ENCODE data around the gene RFTN1. TPM values are rescaled to one million over a fixed set of nuclear protein-coding genes. Genes with fewer than 3 reads are reported as not detected.

Gene RFTN1
- total and polyA plus RNA-seq, 2 donors (not counting 1 experiment from before 2014, with no cell fraction given) = 32.4 to 156 TPM

DNA sequence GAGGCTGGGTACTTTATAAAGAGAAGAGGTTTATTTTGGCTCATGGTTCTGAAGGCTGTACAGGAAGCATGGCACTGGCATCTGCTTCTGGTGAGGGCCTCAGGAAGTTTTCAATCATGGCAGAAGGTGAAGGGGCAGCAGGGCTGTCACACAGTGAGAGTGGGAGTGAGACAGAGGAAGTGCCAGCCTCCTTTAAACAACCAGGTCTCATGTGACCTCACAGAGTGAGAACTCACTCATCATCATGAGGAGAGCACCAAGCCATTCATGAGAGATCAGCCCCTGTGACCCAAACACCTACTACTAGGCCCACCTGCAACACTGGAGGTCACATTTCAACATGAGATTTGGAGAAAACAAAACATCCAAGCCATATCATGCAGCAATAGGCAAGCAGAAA is 9.3 kb upstream of the RFTN1 start:
- H3K27me3 Mint-ChIP-seq = no peaks in the 10 kb centered on the region
- H3K4me2 ChIP-seq (replicated peaks; ENCODE audit: low read depth, low read length, poor library complexity, severe bottlenecking) = no peak overlapping the region
- H2AFZ ChIP-seq (ENCODE audit: insufficient read depth, low read depth, low read length, poor library complexity, severe bottlenecking) = no peak overlapping the region
- H3K9ac ChIP-seq (ENCODE audit: low read length) = no peak overlapping the region
- H4K20me1 ChIP-seq (ENCODE audit: control insufficient read depth, insufficient read depth, low read length, poor library complexity, severe bottlenecking) = no peaks in the 10 kb centered on the region
- H3K9me3 Mint-ChIP-seq (ENCODE audit: insufficient read depth) = peaks cover 4% of the 10 kb centered on the region
- peaks cover 10% of the 10 kb centered on the region for H3K79me2 ChIP-seq (ENCODE audit: control insufficient read depth, insufficient read depth, low read length)
- CTCF ChIA-PET = interaction anchor here (1.4 to 5.4 kb wide), 2 partner anchors 232 kb away, joined by 7 to 44 read pairs; no protein-coding TSS in a partner anchor
- no peaks in the 10 kb centered on the region for H3K27me3 ChIP-seq (replicated peaks in 1 of 4; ENCODE audit: control extremely low read depth in 1 of 4, control insufficient read depth in 3 of 4, insufficient read depth in 4 of 4, low read length in 3 of 4)
- peaks cover 64% of the 10 kb centered on the region for H3K4me1 Mint-ChIP-seq
- no peaks in the 10 kb centered on the region for H3K36me3 ChIP-seq (replicated peaks in 1 of 2; ENCODE audit: control extremely low read depth in 1 of 2, control insufficient read depth in 1 of 2, extremely low read depth in 1 of 2, insufficient read depth in 2 of 2, low read length in 1 of 2)
- TF ChIP-seq EZH2 (IDR thresholded peaks at IDR 0.05; ENCODE audit: borderline replicate concordance, insufficient read depth, low read depth, low read length, poor library complexity, severe bottlenecking) (no peak), CTCF (IDR thresholded peaks at IDR 0.05) (no peak)
- H3K27ac ChIP-seq (ENCODE audit: low read length in 2 of 2) = peak overlapping the region in 1 of 2 donors; percentile 38
- intact Hi-C loops (cut with micrococcal nuclease) = no loop called here
- peaks cover 0 to 13% (median 9%) of the 10 kb centered on the region in 3 donors for H3K9me3 ChIP-seq (ENCODE audit: control extremely low read depth in 1 of 3, control insufficient read depth in 2 of 3, insufficient read depth in 1 of 3, low read length in 2 of 3)
- POLR2A ChIA-PET = no interaction called here
- DNase-seq (peak; percentile 48), ATAC-seq (ENCODE audit: low read depth) (peak; percentile 35)
- peaks cover 62 to 64% of the 10 kb centered on the region in 2 donors for H3K4me1 ChIP-seq (ENCODE audit: control insufficient read depth in 2 of 2, insufficient read depth in 2 of 2, low read length in 2 of 2)
- no peak overlapping the region for H3K4me3 ChIP-seq (ENCODE audit: control extremely low read depth in 1 of 5, extremely low read depth in 1 of 5, insufficient read depth in 1 of 5, low read depth in 2 of 5, low read length in 4 of 5)
- peak overlapping the region; percentile 60 for H3K27ac Mint-ChIP-seq
- no peak overlapping the region for H3K4me3 Mint-ChIP-seq

DNA sequence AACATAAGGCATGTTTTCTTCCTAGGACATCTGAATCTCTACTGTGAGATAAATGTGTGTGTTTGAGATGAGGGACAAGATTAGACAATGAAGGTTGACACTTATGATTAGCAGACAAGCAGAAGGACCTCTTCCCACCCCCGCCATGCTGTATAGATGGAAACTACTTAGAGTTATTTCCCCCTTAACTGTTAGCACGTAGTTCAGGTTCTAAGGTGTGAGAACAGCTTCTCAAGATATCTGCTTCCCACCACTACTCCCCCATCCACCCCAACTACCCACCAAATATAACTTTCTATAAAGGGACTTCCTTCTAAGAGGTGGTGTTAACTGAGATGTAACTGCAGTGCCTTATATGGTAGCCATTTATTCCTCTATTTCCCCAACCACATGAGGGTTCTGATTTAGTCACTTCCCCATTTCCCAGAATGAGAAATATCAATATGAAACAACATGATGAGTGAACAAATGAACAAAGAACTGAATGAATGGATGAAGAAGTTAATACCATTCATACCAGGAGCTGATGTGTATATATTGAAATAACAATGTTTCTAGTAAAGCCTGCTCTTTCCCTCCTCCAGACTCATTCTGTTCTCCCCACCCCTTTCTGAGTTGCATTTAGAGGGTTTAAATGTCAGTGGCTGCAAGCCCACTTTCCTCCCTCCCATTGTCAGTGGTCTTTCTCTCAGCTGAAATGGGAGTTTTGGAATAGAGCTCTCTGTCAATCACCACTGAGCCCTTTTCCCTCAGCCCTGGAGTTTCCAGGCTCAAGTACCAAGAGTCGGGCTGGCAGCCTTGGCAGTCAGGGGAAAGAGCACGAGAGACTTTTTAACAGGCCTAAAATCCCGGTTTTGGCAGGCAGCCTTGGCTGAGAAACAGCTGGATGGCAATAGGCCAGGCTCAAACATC is 7.7 kb upstream of the RFTN1 start:
- peak overlapping the region; percentile 51 for H3K27ac Mint-ChIP-seq
- DNase-seq (peak; percentile 48), ATAC-seq (ENCODE audit: low read depth) (peak; percentile 24)
- ChIA-PET CTCF (interaction anchor here (1.3 to 1.4 kb wide), 2 partner anchors 8 to 230 kb away, joined by 4 to 7 read pairs; no protein-coding TSS in a partner anchor), POLR2A (no interaction called here)
- no peaks in the 10 kb centered on the region for H3K27me3 Mint-ChIP-seq
- peak overlapping the region; percentile 62 for H3K4me2 ChIP-seq (replicated peaks; ENCODE audit: low read depth, low read length, poor library complexity, severe bottlenecking)
- H3K4me1 Mint-ChIP-seq = peaks cover 77% of the 10 kb centered on the region
- H3K4me3 Mint-ChIP-seq = peak overlapping the region; percentile 59
- intact Hi-C loops (cut with micrococcal nuclease) = no loop called here
- peaks cover 0 to 13% (median 9%) of the 10 kb centered on the region in 3 donors for H3K9me3 ChIP-seq (ENCODE audit: control extremely low read depth in 1 of 3, control insufficient read depth in 2 of 3, insufficient read depth in 1 of 3, low read length in 2 of 3)
- H4K20me1 ChIP-seq (ENCODE audit: control insufficient read depth, insufficient read depth, low read length, poor library complexity, severe bottlenecking) = no peaks in the 10 kb centered on the region
- peaks cover 25% of the 10 kb centered on the region for H3K79me2 ChIP-seq (ENCODE audit: control insufficient read depth, insufficient read depth, low read length)
- peak overlapping the region in 1 of 5 experiments; percentile 17 for H3K4me3 ChIP-seq (ENCODE audit: control extremely low read depth in 1 of 5, extremely low read depth in 1 of 5, insufficient read depth in 1 of 5, low read depth in 2 of 5, low read length in 4 of 5)
- no peaks in the 10 kb centered on the region for H3K27me3 ChIP-seq (replicated peaks in 1 of 4; ENCODE audit: control extremely low read depth in 1 of 4, control insufficient read depth in 3 of 4, insufficient read depth in 4 of 4, low read length in 3 of 4)
- H3K36me3 ChIP-seq (replicated peaks in 1 of 2; ENCODE audit: control extremely low read depth in 1 of 2, control insufficient read depth in 1 of 2, extremely low read depth in 1 of 2, insufficient read depth in 2 of 2, low read length in 1 of 2) = no peaks in the 10 kb centered on the region
- peak overlapping the region; percentile 11 for H2AFZ ChIP-seq (ENCODE audit: insufficient read depth, low read depth, low read length, poor library complexity, severe bottlenecking)
- H3K4me1 ChIP-seq (ENCODE audit: control insufficient read depth in 2 of 2, insufficient read depth in 2 of 2, low read length in 2 of 2) = peaks cover 77 to 78% of the 10 kb centered on the region in 2 donors
- peaks cover 4% of the 10 kb centered on the region for H3K9me3 Mint-ChIP-seq (ENCODE audit: insufficient read depth)
- peak overlapping the region; percentile 24 for H3K9ac ChIP-seq (ENCODE audit: low read length)
- 88% methylated on average over 2 of the region's 5 CpGs for WGBS (ENCODE audit: insufficient coverage)
- TF ChIP-seq CTCF (IDR thresholded peaks at IDR 0.05) (no peak), EZH2 (IDR thresholded peaks at IDR 0.05; ENCODE audit: borderline replicate concordance, insufficient read depth, low read depth, low read length, poor library complexity, severe bottlenecking) (no peak)
- H3K27ac ChIP-seq (ENCODE audit: low read length in 2 of 2) = peak overlapping the region; percentile 19 to 64
